ENCODE results near the gene KIF5A.
A peak's percentile ranks its signal among the peaks of the same experiment; 100 is the strongest.
"Not testable (repeated sequence)": the region's sequence is repeated elsewhere in the genome, so short reads cannot be mapped to it uniquely, and the experiment has no call there.

Gene KIF5A

DNA sequence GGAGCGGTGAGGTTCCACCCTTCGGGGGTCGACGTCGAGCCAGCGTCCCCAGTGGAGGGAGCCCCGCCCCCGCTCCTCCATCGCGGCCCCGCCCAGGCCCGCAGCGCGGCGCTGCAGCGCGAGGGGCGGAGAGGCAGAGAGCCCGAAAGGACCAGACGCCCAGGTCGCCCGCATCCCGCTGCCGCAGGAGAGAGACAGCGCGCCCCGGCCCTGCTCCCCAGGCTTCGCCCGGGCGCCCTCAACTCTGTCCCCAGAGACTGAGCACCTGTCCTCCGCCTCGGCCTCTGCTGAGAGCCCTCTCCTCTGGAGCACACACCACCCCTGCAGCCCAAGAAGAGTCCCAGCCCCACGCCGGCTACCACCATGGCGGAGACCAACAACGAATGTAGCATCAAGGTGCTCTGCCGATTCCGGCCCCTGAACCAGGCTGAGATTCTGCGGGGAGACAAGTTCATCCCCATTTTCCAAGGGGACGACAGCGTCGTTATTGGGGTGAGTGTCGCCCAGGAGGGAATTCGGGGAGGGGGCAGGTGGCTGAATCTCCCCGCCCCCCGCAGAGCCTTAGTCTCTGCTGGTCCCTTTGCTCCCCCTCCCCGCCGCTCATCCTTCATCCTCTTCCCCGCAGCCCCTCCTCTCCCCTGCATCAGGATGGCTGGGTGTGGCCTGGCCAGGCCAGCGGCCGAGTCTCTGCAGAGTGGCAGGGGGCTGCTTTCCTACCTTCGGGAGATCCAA, at the start of gene KIF5A:
Gene KIF5A (plus strand): TSS at position 136 of the 732 bp plus-strand sequence. CDS start 228 bp downstream, at position 364.
- FAIRE-seq (no peak), DNase-seq (ENCODE audit: extremely low spot score, insufficient read length, low read depth) (peak; percentile 25)

DNA sequence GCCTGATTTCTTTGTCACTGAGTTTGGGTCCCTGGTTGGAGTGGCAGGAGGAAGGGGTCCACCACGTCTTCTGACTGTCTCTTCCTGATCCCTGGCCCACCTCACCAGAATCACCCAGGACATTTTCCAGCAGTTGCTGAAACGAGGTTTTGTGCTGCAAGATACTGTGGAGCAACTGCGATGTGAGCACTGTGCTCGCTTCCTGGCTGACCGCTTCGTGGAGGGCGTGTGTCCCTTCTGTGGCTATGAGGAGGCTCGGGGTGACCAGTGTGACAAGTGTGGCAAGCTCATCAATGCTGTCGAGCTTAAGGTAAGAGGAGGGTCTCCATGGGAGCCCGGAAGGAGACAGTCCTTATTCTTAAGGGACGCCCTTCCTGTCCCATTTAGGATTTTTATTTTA, 49.6 kb upstream of the KIF5A start:
- no peak for FAIRE-seq
- DNase-seq (ENCODE audit: extremely low spot score, insufficient read length, low read depth) = no peak

DNA sequence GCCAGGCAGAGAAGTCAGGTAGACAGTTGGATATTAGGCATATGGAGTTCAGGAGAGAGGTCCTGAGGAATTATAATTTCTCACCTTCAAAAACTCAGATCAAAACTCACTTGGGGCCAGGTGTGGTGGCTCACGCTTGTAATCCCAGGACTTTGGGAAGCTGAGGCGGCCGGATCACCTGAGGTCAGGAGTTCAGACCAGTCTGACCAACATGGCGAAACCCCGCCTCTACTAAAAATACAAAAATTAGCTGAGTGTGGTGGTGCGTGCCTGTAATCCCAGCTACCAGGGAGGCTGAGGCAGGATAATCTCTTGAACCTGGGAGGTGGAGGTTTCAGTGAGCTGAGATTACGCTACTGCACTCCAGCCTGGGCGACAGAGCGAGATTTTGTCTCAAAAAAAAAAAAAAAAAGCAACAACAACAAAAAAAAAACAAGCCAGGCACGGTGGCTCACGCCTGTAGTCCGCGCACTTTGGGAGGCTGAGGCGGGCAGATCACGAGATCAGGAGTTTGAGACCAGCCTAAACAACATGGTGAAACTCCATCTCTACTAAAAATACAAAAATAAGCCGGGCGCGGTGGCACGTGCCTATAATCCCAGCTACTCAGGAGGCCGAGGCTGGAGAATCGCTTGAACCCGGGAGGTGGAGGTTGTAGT, 47.4 kb upstream of the KIF5A start:
- not testable (repeated sequence) for FAIRE-seq; DNase-seq (ENCODE audit: extremely low spot score, insufficient read length, low read depth)

DNA sequence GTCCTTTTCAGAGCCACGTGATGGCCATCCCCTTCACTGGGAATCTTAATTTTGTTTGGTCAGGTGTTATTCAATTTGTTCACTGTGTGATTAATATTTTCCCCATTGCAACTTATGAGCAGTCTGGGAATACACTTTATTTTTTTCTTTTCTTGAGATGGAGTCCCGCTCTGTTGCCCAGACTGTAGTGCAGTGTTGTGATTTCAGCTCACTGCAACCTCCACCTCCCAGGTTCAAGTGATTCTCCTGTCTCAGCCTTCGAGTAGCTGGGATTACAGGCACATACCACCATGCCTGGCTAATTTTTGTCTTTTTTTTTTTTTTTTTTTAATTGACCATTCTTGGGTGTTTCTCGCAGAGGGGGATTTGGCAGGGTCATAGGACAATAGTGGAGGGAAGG, 43.3 kb upstream of the KIF5A start:
- DNase-seq (ENCODE audit: extremely low spot score, insufficient read length, low read depth); FAIRE-seq: not testable (repeated sequence)

DNA sequence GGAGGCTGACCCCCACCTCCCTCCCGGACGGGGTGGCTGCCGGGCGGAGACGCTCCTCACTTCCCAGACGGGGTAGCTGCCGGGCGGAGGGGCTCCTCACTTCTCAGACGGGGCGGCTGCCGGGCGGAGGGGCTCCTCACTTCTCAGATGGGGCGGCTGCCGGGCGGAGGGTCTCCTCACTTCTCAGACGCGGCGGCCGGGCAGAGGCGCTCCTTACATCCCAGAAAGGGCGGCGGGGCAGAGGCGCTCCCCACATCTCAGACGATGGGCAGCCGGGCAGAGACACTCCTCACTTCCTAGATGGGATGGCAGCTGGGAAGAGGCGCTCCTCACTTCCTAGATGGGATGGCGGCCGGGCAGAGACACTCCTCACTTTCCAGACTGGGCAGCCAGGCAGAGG, 42.0 kb upstream of the KIF5A start:
- not testable (repeated sequence) for FAIRE-seq; DNase-seq (ENCODE audit: extremely low spot score, insufficient read length, low read depth)

DNA sequence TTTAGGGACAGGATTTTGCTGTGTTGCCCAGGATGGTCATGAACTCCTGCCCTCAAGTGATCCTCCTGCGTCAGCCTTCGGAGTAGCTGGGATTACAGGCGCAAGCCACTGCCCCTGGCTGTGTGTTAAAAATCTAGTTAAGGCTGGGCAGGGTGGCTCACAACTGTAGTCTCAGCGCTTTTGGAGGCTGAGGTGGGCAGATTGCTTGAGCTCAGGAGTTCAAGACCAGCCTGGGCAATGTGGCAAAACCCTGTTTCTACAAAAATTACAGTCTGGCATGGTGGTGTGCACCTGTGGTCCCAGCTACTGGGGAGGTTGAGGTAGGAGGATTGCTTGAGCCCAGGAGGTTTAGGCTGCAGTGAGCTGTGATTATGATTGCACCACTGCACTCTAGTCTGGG, 38.7 kb upstream of the KIF5A start:
- DNase-seq (ENCODE audit: extremely low spot score, insufficient read length, low read depth) (no peak), FAIRE-seq (no peak)

DNA sequence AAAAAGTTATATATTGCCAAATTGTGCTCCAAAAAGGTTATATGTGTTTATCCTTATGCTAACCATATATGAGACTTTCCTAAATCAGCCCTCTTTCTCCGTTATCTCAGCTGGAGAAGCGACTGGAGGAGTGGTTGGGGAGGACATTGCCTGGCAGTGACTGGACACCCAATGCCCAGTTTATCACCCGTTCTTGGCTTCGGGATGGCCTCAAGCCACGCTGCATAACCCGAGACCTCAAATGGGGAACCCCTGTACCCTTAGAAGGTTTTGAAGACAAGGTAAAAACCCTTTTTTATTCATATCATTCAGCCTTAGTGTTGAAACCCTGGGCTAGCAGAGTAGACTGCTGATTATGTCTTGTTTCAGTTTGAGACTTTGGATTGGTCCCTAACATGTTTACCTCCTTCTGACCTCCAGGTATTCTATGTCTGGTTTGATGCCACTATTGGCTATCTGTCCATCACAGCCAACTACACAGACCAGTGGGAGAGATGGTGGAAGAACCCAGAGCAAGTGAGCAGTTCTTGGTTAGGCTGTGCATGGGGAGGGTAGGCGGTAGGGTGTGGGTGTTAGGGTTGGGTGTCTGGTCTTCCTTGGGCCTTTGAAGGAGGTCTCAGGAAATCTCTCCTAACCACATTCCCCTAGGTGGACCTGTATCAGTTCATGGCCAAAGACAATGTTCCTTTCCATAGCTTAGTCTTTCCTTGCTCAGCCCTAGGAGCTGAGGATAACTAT, 38.1 kb upstream of the KIF5A start:
- FAIRE-seq = no peak
- no peak for DNase-seq (ENCODE audit: extremely low spot score, insufficient read length, low read depth)

DNA sequence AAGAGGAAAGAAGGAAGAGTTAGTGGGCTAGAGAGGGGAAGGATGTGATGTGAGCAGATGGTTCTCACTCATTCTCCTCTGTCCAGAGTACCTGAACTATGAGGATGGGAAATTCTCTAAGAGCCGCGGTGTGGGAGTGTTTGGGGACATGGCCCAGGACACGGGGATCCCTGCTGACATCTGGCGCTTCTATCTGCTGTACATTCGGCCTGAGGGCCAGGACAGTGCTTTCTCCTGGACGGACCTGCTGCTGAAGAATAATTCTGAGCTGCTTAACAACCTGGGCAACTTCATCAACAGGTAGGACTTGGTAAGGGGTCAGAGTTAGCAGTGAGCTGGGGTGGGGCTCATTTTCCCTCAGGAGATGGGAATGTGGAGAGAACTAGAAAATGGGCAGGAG, 37.2 kb upstream of the KIF5A start:
- FAIRE-seq (no peak), DNase-seq (ENCODE audit: extremely low spot score, insufficient read length, low read depth) (no peak)

DNA sequence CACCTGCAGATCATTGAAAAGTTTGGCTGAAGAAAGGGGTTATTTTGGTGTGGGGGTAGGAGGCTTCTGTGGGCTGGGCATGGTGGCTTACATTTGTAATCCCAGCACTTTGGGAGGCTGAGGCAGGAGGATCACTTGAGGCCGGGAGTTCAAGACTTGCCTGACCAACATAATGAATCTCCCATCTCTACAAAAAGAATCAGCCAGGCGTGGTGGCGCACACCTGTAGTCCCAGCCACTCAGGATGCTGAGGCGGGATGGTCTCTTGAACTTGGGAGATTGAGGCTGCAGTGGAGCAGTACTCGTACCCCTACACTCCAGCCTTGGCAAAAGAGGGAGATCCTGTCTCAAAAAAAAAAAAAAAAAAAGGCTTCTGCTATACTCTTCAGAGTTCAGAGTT, 36.6 kb upstream of the KIF5A start:
- FAIRE-seq = no peak
- DNase-seq (ENCODE audit: extremely low spot score, insufficient read length, low read depth) = no peak

DNA sequence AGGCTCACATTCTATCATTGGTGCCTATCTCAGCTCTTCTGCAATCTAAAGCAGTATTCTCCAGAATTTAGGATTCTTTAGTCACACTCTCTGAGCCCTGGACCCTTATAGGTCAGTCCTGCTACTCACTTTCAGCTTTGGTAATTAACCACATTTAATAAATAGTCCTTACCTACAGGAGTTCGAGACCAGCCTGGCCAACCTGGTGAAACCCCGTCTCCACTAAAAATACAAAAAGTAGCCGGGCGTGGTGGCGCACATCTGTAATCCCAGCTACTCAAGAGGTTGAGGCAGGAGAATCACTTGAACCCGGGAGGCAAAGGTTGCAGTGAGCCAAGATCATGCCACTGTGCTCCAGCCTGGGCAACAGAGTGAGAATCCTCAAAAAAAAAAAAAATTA, 36.2 kb upstream of the KIF5A start:
- not testable (repeated sequence) for FAIRE-seq; DNase-seq (ENCODE audit: extremely low spot score, insufficient read length, low read depth)

DNA sequence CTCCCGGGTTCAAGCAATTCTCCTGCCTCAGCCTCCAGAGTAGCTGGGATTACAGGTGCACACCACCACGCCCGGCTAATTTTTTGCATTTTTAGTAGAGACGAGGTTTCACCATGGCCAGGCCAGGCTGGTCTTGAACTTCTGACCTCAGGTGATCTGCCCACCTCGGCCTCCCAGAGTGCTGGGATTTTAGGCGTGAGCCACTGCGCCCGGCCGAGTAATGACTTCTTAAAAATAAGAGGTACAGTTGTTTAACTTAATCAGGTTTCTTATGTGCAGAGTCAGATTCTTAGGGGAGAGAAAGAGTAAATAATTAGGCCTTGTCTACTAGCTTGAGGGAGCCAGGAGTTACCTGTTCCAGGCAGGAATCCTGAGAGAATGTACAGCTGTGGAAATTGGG, 35.6 kb upstream of the KIF5A start:
- FAIRE-seq = not testable (repeated sequence)

DNA sequence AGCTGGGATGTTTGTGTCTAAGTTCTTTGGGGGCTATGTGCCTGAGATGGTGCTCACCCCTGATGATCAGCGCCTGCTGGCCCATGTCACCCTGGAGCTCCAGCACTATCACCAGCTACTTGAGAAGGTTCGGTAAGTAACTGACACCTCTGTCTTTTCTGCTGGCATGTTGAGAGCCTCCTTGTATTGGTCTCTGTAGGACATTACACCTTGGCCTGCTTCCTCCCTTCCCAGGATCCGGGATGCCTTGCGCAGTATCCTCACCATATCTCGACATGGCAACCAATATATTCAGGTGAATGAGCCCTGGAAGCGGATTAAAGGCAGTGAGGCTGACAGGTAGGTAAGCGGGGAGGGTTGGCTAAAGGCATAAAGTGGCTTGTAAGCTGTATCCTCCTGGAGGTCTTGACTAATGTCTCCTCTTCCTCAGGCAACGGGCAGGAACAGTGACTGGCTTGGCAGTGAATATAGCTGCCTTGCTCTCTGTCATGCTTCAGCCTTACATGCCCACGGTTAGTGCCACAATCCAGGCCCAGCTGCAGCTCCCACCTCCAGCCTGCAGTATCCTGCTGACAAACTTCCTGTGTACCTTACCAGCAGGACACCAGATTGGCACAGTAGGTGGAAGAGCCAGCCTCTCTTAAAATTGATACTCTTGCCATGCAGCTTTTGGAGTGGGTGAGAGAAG, 35.0 kb upstream of the KIF5A start:
- DNase-seq (ENCODE audit: extremely low spot score, insufficient read length, low read depth) = no peak
- no peak for FAIRE-seq

More for the DNA sequence above, 35.6 kb upstream of the KIF5A start:
- not testable (repeated sequence) for DNase-seq (ENCODE audit: extremely low spot score, insufficient read length, low read depth)

DNA sequence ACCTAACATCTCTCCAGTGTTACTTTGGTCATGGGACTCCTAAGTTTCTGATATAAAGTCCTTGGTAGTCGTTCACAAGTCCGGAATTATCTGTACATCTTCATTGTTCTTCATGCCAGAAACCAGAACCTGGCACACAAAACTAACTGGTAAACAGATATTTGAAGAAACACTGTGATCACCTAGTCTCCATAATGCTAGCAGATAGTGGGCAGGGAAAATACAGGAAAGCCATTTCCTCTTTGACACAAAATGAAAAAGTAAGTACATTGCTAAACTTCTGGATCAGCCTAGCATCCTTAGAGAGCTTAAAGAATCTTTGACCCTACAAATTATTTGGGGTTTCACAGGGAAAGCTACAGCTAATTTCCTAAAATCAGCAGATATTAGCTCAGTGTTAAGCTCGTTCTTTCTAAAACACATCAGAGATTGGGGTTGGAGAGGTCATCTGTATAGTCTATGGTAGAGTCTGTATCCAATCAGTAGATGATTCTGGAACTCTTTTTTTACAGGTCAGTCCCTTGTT, 34.4 kb upstream of the KIF5A start:
- DNase-seq (ENCODE audit: extremely low spot score, insufficient read length, low read depth) = no peak
- FAIRE-seq = no peak

DNA sequence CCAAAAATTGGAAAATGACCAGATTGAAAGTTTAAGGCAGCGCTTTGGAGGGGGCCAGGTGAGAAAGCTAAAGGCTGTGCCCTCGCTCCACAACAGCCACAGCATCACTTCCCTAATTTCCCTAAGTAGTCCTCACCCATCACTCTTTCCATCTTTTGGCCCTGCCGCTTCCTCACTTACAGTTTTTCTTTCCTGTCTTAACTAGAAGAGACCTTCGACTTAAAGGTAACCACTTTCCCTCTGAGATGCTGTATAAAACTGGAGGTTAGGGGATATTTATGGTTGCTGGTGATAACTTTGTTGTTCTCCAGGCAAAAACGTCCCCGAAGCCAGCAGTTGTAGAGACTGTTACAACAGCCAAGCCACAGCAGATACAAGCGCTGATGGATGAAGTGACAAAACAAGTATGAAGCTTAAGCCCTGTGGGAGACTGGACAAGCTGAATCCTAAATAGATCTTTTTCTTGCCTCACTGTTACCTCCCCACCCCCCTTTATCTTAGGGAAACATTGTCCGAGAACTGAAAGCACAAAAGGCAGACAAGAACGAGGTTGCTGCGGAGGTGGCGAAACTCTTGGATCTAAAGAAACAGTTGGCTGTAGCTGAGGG, 33.8 kb upstream of the KIF5A start:
- FAIRE-seq = no peak

DNA sequence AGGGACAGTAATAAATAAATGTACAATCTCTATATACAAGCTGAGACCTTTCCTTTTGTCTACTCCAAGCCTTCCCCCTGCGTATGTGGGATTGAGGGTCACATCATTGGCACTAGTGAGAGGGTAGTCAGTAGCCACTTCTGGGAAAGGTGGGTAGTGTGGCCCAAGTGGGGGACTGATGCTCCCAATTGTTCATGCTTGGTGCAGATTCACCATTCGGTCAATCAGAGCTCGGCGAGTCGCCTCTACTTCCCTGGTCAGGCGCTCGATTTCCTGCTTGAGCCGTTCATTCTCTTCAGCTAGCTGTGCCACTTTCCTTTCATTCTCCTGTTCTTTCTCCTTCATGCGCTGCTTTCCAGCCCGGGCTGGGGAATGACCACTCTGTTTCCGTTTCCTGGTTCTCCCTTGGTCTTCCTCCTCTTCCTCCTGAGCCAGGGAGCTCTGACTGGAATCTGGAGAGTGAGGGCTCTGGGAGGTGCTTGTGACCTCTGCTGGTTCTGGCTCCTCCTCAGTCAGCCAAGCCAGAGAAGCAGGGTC, 33.2 kb upstream of the KIF5A start:
- no peak for DNase-seq (ENCODE audit: extremely low spot score, insufficient read length, low read depth)
- FAIRE-seq = no peak

More for the DNA sequence above, 33.8 kb upstream of the KIF5A start:
- no peak for DNase-seq (ENCODE audit: extremely low spot score, insufficient read length, low read depth)

DNA sequence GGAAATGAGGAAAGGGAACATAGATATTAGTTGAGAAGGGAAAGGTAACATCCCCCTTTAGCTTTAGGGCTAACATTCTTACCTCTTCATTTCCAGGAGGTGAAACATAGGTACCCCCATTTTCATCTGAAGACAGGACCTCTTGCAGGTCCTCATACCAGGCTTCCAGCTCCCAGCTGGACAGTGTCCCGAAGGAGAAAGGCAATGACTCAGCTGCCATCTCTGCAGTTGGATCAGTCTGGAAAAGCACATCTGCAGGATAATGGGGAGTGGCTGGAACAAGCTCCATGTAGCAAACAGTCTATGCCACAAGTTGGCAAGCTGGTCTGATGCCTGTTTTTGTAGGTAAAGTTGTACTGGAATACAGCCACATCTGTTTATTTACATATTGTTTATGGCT, 32.7 kb upstream of the KIF5A start:
- DNase-seq (ENCODE audit: extremely low spot score, insufficient read length, low read depth) (no peak), FAIRE-seq (no peak)

DNA sequence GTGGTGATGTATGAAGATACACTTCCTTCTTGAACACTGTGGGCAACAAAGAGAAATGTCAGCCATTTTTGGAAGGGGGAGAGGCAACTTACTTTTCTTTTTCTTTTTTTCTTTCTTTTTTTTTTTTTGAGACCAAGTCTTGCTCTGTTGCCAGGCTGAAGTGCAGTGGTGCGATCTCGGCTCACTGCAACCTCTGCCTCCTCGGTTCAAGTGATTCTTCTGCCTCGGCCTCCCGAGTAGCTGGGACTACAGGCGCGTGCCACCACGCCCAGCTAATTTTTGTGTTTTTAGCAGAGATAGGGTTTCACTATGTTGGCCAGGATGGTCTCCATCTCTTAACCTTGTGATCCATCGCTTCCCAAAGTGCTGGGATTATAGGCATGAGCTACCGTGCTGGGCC, 32.1 kb upstream of the KIF5A start:
- DNase-seq (ENCODE audit: extremely low spot score, insufficient read length, low read depth); FAIRE-seq: not testable (repeated sequence)

DNA sequence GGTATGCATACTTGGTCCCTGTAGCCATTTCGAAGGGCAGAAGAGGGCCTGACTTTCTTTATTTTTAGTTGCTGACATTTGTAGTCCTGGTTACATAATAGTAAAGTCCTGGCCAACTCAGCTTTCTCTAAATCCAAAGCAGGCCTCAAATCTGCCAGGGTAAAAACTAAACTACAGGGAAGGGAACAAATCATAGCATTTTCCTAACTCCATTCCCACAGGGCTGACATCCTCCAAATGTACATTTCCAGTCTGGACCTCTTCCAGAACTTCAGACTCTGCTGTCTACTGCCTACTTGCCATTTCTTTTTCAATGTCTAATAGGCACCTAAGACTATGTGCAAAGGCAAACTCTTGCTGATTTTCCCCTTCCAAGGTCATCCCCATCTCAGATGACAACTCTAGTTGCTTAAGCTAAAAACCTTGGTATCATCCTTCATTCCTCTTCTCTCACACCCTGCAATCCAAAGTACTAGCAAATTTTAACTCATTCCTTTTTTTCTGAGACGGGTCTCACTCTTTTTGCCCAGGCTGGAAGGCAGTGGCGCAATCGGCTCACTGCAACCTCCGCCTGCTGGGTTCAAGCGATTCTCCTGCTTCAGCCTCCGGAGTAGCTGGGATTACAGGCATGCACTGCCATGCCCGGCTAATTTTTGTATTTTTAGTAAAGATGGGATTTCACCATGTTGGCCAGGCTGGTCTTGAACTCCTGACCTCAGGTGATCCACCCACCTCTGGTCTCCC, 31.5 kb upstream of the KIF5A start:
- no peak for DNase-seq (ENCODE audit: extremely low spot score, insufficient read length, low read depth)
- FAIRE-seq = no peak
